GM19351 (cell line): Measurements from ENCODE around the gene PLXNB1.

Experiments used
- ATAC-seq: cut with Tn5 transposase; IDR thresholded peaks from one replicate; pipeline ENCODE4 v1.9.1; 2021; ENCODE audit warnings: mild to moderate bottlenecking, moderate library complexity; ENCODE audit not compliant: unreplicated experiment

The PLXNB1 gene

GRCh38 chr3:48433472-48434118 lies 3.7 kb upstream of the PLXNB1 start:
- no peak for ATAC-seq

DNA sequence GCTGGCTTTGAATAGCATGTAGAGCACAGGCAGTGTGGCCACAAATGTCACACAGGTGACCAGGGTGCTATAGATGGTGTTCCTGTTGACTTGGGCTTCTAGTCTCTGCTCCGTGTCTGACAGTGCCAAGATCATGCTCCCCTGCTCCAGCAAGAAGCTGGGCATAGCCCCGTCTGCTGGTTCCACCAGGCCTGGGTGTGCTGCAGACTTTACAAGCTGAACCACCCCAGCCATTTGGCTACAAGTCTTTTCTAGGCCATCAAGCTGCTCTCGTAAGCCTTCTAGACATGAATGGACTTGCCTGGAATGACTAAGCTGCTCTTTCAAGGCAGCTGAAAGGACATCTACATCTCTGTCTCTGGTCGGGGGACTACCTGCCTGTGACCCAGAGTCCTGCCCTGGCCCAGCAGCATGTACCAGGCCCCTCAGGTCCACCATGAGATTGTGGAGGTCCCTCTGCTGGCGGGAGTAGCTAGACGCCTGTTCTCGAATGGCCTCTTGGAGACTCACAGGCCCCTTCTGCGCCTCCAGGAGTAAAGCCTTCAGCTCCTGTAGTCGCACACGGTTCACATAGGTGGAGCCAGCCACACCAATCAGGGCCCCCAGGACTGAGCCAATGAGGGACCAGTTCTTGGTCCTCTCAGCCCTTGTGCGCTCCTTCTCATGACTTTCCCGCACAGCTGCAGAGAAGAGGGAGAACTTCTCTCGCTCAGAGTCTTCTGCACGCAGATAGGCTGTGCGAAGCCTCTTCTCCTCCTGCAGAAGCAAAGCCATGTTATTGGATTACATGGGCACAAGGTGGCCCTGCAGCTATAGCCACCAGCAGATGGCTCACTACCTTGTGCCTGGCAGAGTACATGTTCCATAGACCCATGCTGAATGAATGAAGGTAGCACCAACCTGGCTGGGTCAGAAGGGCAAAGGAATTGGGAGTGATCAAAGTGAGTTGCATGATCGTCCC lies 2.8 kb upstream of the PLXNB1 start:
- no peak for ATAC-seq

GRCh38 chr3:48431224-48432029 lies 1.5 kb upstream of the PLXNB1 start:
- ATAC-seq = no peak

DNA sequence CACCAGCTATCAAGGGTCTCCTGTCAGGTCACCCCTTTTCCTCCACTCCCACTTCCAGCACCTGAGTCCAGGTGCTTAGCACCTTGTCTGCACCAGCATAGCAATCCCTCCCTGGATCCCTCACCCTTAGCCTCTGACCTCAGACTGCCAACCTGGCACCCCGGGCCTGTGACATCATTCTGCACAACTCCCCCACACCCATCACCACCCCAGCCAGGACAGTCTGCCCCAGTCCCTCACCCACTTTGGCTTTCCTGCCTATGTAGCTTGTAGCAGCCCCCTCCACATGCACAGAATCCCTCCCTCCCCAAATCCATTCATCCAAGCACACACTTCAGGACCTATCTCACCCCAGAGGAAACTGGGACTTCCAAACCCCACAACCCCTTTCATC lies 819 bp upstream of the PLXNB1 start:
- no peak for ATAC-seq

GRCh38 chr3:48429317-48429959 lies 448 bp downstream of the PLXNB1 start:
- ATAC-seq = no peak

DNA sequence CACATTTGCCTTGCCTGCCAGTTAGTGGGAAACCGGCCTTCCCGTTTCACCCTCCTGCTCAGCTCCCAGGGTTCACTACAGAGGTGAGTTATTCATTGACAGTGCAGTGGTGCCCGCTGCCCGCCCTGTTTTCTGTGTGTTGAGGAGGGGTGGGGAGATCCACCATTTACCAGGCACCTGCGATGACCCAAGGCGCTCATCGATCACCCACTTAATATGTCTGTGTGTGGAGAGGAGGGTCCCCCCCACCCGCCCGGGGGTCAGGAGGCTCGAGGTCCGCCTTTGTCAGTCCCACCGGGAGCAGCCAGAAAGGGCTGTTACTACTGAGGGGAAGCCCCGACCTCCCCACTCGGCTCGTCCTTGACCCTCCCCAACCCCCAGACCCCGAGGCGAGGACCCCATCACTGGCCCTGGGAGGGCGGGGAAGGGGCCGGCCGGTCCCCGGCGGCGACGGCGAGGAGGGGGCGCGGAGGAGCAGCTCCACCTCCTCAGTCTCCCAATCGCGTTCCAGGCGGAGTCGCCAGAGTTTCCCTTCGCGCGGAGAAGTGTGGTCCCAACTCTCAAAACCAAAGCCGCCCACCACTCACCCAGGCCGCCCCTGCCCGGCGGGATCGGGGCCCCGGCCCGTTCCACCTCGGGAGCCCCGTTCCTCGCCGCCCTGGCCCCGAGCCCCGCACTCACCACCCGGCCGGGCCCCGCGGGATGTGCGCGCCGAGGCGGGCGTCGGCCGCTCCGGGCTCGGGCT lies 1.1 kb downstream of the PLXNB1 start:
- ATAC-seq = no peak

DNA sequence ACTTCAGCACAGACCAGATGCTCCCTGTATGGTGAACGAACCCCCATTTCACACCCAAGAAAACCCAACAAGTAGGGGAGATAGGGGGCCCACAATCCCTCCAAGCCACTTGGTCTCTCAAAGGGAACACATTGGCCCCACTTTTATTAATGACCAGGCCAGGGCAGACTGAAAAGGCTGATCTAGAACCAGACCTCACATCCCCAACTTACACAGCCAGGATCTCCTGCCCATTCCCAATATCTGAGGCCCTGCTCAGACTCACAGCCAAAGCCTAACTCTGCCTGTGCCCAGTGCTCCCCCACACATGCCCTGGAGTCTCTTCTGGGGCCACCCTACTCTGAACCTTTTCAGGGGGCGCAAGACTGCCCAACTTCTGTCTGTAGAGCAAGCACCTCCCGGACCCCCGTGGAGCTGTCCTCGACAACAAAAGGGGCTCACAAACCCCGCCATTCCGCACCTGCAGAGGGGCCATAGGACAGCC lies 1.8 kb downstream of the PLXNB1 start:
- no peak for ATAC-seq

GRCh38 chr3:48427630-48427962 lies 2.3 kb downstream of the PLXNB1 start:
- no peak for ATAC-seq

DNA sequence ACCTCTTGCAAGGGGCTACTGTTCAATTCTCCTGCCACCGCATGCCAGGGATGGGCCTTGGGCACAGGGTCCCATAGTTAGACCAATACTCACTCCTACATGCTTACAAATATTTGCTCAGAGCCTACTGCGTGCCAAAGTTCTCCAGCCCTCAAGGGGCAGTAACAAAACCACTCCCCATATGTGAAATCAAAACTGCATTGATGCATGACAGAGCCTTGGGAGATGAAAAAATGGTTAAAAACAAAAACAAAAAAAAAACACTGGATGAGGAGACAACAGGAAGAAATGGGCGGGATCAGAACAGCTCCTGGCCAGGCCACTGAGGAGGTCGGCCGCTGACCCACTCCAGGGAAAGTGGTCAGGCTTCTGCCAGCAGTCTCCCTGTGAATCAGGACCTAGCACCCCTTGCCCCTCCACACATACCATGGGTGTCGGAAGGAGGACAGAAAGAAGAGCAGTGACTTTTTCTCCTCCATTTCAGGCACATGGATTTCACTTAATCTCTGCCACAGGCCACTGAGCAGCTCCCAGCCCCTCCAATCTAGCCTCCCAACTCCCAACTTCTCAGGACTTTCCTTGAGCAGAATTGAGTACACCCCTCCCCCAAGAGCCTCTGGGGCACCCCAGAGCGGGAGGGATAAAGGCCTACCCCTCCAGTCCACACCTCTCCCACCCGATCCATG lies 2.8 kb downstream of the PLXNB1 start:
- no peak for ATAC-seq

DNA sequence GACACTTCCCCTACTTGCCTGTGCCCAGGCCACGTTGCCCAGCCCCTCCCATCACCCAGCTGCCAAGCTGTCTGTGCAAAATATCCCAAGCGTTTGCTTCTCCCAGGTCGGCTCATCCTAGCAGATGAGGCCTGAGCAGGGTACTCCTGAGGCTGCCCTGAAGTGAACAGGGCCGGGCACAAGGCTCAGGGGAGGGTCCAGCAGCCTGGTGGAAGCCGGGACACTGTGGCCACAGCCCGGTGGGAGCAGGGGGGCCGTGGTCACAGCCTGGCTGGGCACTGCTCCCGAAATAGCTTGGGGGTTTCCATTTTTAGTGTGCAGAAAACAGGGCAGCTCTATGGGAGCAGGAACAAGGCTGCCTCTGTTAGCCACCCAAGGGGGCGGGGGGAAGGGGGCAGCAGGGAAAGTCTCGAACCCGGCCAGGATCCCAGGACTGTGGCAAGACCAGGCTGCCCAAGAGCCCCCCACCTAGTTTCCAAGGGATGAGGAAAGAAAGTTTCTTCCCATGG lies 3.4 kb downstream of the PLXNB1 start:
- no peak for ATAC-seq

- no peak for ATAC-seq
These were observed 4.5 kb downstream of the PLXNB1 start for GRCh38 chr3:48425281-48425812.

DNA sequence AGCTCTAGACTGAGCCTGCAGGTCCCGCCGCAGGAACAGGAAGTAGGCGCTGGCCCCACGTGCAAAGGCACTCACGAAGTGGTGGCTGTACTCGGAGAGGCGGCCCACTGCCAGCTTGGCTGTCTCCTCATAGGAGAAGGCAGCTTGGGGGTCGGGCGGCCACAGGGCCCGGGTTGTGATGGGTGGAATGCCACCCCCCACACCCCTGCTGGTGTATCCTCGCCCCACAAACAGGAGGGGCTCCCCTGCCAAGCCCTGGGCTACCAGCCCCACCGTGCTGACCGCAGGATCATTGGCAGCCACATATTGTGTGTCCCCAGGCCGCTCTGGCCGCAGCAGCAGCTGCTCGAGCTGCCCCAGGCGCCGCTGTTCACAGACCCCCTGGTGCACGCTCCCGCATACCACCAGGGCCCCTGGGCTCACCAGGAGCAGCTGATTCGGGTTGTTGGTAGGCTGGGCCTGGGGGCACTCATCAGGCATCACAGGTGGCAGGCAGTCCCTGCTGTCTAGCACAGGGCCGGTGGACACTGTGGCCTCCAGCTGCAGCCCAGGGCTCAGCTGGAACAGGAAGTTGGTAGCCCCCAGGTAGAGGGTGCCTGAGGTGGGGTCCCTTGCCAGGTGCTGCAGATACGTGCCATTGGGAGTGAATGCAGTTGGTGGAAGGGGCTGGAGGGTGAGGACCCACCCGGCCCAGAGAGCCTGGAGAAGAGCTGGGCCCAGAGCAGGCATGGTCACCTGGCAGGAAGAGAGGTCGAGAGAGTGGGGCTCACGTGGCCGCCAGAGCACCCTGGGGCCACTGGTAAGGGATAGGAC lies 5.8 kb downstream of the PLXNB1 start:
- no peak for ATAC-seq

DNA sequence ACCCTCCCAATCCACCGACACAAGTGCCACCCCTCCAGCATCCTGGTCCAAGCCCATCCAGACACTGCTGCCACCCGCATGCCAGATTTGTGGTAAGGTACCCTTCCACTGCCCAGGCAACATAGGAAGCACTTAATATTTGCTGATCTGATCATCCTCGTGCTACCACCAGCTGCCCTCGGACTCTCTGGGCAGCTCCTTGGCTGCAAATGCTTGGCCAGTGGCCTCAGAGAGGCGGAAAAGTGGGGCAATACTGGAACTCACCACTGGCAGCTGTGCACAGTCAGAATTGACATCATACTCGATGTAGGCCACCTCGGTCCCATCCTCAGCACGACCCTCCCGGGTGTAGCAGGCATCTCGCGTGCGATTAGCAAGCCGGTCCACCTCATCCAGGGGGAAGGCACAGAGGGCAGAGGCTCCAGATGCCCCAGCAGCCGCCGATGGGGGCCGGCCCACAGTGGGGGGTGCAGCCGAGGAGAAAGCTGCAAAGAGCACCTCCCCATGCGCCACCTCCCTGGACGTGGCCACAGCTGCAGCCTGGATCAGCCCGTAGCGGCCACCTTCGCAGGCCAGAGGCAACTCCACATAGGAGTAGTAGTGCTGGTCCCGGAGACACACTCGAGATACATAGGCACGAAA lies 6.5 kb downstream of the PLXNB1 start:
- no peak for ATAC-seq

DNA sequence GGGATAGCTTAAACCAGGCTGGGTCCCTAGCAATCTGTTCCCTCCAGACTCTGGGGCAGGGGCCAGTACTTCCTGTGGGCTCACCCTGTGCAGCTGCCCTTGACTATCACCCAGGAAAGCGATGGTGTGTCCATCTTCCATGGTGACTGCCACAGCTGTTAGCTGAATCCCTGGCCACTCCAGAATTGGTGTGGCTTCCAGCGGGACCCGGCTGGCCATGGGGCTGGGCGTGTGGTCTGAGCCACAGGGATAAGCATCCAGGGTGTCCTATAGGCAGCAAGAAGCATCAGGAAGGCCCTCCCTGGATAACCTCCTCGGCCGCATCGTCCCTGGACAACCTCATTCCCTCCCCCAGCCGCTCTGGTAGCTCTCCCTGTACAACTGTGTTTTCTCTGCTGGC lies 7.2 kb downstream of the PLXNB1 start:
- ATAC-seq = no peak

GRCh38 chr3:48422272-48422671 lies 7.6 kb downstream of the PLXNB1 start:
- ATAC-seq = no peak

DNA sequence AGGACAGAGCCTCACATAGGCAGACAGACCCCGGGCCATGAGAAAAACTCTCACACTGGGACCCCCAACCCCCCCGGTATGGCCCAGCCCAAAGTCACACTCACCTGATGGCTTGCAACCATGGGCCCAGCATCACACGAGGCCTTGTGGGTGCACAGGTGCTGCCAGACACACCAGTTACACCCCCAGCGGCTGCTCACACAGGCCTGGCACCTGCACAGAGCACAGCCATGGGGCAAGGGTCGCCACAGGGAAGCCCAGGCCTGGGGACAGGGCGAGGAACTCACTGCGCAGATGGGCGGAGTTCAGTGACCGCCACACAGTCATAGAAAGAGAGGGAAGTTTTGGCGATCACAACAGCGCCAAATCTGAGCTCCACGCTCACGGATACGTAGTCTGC lies 9.3 kb downstream of the PLXNB1 start:
- no peak for ATAC-seq

DNA sequence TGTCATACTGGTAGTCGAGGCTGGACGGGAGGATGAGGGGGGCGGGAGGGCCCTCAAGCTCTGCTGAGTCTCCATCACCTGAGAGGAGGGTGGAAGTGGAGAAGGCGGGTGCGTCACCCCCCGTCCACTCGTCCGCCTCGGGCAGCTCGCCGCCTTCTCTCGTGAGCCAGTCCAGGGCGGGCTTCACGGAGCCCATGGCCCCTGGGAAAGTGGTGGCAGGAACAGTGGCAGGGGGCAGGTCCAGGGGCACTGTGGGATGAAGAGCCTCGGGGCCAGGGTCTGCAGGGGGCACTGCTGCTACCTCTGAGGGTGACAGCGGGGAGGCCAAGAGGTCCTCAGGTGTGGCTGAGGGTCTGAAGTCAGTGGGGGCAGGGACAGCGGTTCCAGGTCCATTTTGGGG lies 10.3 kb downstream of the PLXNB1 start:
- ATAC-seq = no peak

DNA sequence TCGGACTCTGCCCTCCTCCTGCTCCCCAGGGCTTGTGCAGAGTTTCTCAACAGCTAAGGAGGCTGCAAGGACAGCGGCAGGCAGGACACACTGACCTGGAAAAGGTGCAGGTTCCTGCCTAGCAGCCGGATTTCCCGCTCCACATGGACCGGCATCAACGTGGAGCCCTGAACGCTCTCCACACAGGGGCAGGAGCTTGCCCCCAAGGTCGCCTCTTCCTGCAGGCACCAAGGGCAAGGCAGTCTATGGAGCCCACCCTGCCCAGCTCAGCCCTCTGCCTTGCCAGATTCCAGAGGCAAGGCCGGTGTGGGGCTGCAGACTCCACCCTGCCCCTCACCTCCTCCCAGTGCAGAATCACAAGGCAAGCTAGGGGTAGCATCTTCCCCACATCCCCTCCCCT lies 10.7 kb downstream of the PLXNB1 start:
- no peak for ATAC-seq
